ENCODE data around the gene MCCC1.
"Not testable (repeated sequence)": the region's sequence is repeated elsewhere in the genome, so short reads cannot be mapped to it uniquely, and the experiment has no call there.

The MCCC1 gene

GRCh38 chr3:183038757-183039156 is 60.5 kb downstream of the MCCC1 start:
- no peak for FAIRE-seq

DNA sequence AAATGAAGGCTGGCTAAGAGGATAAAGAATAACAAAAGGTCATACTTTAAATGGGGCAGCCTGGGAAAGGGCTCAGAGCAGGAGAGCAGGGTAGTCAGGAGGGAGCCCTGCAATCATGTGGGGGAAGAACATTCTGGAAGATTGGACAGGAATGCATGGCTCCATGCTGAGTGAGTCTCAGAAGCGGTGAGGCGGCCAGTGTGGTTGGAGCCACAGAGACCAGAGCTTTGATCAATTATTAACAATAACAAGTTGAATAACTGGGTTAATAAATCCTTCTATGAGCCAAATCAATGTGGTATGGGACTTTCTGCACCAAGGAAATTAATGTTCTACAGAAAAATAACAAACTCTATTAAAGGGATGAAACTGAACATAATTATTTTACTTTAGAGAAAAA is 61.1 kb downstream of the MCCC1 start:
- FAIRE-seq, result no peak

GRCh38 chr3:183033746-183034145 is 65.5 kb downstream of the MCCC1 start:
- no peak for FAIRE-seq

GRCh38 chr3:183032880-183033555 is 66.3 kb downstream of the MCCC1 start:
- no peak for FAIRE-seq

- no peak for FAIRE-seq
Measured at GRCh38 chr3:183031826-183032225, 67.5 kb downstream of the MCCC1 start.

GRCh38 chr3:183028416-183028815 is 70.9 kb downstream of the MCCC1 start:
- no peak for FAIRE-seq

- no peak for FAIRE-seq
Measured at GRCh38 chr3:183027276-183027675, 72.0 kb downstream of the MCCC1 start.

DNA sequence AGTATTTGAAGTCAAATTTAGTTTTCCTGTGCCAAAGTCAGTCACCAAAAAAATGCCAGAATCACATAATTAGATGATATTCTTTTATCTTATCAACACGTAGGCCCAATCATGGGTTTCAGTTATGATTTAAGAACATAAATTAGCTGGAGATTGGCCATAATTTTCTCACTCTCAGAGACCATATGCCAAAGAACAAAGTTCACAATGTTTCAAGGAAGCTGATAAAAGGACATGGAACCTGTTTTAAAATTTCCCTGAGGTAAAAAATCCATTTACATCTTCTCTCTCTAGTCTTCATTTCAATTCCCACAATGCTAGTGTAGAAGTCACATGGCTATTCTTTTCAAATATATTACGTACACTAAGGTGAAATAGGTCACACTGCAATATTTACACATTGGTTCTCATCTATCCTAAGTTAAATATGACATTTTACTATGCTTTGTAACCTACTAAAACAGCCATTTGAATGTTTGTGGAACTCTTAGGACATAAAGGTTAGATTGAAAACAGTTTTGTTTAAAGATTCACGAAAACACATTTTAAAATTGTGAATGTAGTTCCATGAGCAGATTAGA is 76.3 kb downstream of the MCCC1 start:
- no peak for FAIRE-seq

- FAIRE-seq, result no peak
Measured at GRCh38 chr3:183018421-183019192, 80.7 kb downstream of the MCCC1 start.

DNA sequence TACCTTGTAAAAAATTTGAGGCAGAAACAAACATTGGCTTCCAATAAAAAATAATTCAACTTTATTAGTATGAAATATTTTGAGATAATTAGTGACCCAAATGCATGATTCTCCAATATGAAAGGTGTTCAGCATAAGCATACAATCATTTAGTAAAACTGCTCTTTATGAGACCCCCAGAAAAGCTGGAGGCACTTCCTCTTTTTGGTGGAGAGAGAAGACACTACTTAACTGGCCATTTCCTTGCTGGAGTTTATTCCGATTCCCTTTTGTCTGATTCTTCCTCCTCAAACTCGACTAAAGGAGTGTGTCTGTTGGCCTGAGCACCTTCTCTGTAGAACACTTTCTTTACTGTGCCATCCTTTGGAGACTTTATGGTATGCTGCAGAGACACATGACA is 84.1 kb downstream of the MCCC1 start:
- no peak for FAIRE-seq

DNA sequence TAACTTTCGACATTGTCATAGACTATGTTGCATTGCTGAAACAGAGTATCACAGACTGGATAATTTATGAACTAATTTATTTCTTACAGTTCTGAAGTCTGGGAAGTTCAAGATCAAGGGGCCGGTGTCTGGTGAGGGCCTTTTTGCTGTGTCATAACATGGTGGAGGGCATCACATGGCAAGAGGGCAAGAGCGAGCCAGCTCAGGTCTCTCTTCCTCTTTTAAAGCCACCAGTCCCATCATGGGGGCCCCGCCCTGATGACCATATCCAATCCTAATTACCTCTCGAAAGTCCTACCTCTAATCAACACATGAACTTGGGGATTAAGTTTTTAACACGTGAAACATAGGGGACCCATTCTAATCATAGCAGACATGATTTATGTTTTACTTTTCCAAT is 85.4 kb downstream of the MCCC1 start:
- no peak for FAIRE-seq

GRCh38 chr3:183013074-183013473 is 86.2 kb downstream of the MCCC1 start:
- FAIRE-seq, result no peak

DNA sequence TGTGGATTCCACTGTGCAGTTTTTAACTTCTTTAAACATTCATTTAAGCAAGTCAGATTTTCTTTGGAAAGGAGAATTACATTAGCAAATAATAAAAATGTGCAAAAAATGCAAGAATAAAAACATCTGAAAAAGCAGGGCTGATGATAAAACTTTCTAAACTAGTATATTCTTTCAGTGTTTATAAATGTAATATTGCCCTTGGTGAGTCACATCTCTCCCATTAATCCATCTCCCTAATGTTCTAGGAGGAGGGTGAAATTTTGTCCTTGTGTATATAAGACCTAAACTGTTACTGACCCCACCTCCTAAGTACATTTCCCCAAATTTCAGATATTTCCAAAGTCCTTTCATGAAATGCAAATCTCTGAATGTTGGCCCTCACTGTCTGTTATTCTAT is 90.5 kb downstream of the MCCC1 start:
- no peak for FAIRE-seq

DNA sequence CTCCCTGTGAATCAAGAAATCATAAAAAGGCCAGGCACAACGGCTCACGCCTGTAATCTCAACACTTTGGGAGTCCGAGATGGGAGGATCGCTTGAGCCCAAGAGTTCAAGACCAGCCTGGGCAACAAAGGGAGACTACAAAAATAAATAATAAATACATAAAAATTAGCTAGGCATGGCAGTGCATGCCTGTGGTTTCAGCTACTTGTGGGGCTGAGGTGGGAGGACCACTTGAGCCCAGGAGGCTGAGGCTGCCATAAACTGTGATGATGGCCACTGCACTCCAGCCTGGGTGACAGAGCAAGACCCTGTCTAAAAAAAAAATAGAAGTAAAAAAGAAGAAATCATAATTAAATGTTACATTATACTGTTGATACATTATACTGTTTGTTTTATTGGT is 91.0 kb downstream of the MCCC1 start:
- no peak for FAIRE-seq

DNA sequence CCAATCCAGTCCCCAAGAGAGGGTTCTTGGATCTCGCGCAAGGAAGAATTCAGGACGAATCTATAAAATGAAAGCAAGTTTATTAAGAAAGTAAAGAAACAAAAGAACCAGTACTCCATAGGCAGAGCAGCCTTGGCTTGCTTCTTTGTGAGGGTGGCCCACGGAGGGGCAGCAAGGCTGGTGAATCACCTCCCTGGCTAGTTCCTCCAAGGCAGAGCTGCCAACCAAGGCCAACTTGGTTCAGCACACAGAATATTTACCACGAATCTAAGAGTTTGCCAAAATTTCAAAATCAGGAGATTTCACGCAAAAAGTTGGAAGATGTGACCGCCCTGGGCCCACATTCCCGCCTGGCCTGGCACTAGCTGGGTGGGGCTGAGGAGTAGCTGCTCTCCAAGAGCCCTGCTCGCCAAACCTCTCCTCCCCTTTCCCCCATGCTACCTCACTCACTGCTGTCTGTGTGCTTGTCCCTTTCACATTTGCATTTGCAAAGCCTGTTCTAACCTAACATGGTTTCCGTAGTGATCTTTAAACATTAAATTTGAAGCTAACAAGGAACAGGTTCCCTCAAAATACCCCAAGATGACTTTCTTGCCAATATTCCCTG is 92.8 kb downstream of the MCCC1 start:
- FAIRE-seq, result no peak

DNA sequence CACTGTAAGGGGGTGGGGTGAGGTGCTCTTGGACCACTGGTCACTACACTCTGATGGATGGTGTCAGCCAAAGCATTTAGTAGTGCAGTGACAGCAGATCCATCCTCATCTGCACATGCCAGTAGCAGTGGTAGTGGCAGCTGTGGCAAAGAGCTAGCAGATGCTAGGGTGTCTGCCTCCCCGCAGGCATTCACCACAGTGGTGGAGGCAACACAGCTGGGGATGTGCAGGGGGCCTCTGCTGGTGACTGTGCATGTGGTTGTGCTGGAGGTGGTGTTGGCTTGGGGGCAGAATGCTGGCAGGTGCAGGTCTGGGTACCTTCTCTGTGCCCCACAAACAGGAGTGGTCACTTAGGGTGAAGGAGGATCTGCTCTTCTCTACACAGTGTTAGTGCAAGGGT is 99.5 kb downstream of the MCCC1 start:
- FAIRE-seq, result no peak

DNA sequence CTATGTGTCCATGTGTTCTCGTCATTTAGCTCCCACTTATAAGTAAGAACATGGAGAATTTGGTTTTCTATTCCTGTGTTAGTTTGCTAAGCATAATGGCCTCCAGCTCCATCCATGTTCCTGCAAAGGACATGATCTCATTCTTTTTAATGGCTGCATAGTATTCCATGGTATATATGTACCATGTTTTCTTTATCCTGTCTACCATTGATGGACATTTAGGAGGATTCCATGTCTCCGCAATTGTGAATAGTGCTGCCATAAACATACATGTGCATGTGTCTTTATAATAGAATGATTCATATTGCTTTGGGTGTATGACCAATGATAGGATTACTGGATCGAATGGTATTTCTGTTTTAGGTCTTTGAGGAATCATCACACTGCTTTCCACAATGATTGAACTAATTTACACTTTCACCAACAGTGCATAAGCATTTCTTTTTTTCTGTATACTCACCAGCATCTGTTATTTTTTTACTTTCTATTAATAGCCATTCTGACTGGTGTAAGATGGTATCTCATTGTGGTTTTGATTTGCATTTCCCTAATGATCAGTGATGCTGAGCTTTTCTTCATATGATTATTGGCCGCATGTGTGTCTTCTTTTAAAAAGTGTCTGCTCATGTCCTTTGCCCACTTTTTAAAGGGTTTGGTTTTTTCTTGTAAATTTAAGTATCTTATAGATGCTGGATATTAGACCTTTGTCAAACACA is 105.7 kb downstream of the MCCC1 start:
- FAIRE-seq, result not testable (repeated sequence)

GRCh38 chr3:182989566-182989965 is 109.7 kb downstream of the MCCC1 start:
- no peak for FAIRE-seq

DNA sequence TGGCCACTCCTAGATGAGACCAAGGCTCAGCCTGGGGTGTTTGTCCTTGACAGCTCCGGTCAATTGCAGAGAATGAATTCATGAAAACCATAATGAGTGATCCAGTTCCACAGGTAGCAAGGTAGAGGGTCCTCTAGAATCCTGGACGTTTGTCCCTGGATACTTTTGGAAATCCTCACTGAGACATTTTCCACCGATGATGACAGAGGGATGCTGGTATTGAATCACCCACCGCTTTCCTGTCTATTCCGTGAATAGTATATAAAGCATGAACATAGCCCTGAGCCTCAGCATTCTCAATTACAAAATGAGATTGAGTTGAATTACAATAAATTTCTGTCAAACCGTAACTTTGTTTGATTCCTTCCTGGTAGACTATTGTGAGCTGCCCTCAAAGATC is 113.3 kb downstream of the MCCC1 start:
- FAIRE-seq, result no peak

DNA sequence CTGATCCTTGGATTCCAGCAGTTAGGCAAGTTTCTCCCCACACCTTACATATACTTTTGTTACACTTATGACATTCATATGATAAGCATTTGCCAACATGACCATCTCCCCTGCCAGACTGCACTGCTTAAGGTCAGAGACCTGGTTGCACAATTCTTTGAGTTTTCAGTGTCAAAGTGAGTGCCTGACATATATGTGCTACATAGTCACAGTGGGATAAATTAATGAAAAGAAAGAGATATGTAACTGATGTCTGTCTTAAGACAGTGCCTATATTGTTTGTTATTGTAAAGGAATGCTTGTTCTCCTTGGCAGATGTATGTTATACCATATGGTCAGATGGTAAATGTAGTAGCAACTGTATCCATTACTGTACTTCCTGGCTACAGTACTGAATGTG is 115.4 kb downstream of the MCCC1 start:
- FAIRE-seq, result no peak

DNA sequence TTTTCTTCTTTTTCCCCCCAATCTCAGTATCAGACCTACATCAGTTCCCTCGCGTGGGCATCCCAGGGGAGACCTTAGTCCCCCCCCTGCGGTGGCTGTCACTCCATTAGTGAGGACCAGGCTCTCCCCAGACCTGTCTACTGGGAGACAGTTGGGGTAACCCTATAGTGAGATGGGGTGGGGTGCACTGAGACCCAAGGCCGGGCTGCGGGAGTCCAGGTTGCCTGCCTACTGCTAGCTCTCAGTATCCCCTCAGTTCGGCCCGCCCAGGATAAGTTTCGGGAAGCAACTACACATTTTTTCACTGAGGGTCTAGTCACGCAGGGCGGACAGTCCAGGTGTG is 118.3 kb downstream of the MCCC1 start:
- FAIRE-seq, result no peak

GRCh38 chr3:182980204-182981037 is 118.9 kb downstream of the MCCC1 start, which contains the start of gene DCUN1D1:
DCUN1D1 (minus strand) TSS chr3:182980538; CDS start chr3:182980489, 49 bp downstream.
- FAIRE-seq, result no peak

Measured in endometrium (tissue), 2 donors.